ENCODE data around the gene ASCC1.

ASCC1 gene

DNA sequence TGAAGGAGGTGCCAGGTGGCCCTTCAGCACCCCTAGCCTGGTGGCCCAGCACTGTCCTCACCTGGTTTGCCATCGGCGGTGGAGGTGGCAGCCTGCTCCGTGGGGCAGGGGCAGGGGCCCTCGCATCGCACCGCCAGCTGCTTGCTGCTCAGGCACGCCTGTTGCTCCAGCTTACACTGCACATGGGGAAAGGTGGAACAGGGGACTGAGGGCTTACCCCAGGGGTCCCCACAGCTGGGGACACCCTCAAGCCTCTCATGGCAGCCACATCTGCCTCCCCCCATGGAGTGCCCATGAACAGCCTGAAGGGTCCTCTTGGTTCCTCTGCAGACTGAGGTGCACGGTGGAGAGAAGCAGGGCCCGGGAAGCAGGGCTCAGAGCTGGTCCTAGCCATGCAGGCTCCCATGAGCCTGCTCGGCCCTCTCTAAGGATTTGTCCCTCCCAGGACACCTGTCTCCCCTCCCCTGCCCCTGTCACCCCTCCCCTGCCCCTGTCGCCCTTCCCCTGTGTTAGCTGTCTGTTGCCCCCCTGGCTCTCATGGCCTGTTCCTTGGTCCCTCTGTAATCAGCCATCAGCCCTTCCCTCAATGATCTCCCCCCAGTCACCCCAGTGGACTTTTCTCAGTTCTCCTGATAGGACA lies 147.8 kb downstream of the ASCC1 start:
- no peak overlapping the region for H2AFZ ChIP-seq (ENCODE audit: low read depth, low read length, severe bottlenecking)
- no peak overlapping the region for H3K9ac ChIP-seq (ENCODE audit: low read length)
- no peak overlapping the region for H3K4me2 ChIP-seq (ENCODE audit: low read depth, low read length, poor library complexity, severe bottlenecking)
- no peaks in the 10 kb centered on the region for H3K9me2 ChIP-seq (replicated peaks; ENCODE audit: insufficient read depth, low read length)
- H3F3A ChIP-seq (ENCODE audit: insufficient read depth) = no peaks in the 10 kb centered on the region
- no peaks in the 10 kb centered on the region for H3K9me3 ChIP-seq (ENCODE audit: insufficient read depth, low read length)
- H3K4me3 ChIP-seq (ENCODE audit: insufficient read depth, low read length, poor library complexity, severe bottlenecking) = no peak overlapping the region
- no peaks in the 10 kb centered on the region for H3K27me3 ChIP-seq (ENCODE audit: low read length)
- TF ChIP-seq CTCF (IDR thresholded peaks at IDR 0.05; ENCODE audit: insufficient read depth, low read length, poor library complexity, severe bottlenecking) (no peak), EZH2phosphoT487 (conservative IDR thresholded peaks at IDR 0.05; ENCODE audit: low read length) (no peak)
- H3K36me3 ChIP-seq (ENCODE audit: low read length) = no peaks in the 10 kb centered on the region
- H3K27ac ChIP-seq (ENCODE audit: low read depth, low read length) = no peak overlapping the region
- H3K79me2 ChIP-seq (ENCODE audit: insufficient read depth, low read length) = no peaks in the 10 kb centered on the region
- H4K20me1 ChIP-seq (ENCODE audit: low read depth, low read length) = no peaks in the 10 kb centered on the region

GRCh38 chr10:72067463-72068125 lies 148.5 kb downstream of the ASCC1 start:
- H3K36me3 ChIP-seq (ENCODE audit: low read length) = no peaks in the 10 kb centered on the region
- no peaks in the 10 kb centered on the region for H3K9me2 ChIP-seq (replicated peaks; ENCODE audit: insufficient read depth, low read length)
- no peak overlapping the region for H3K4me3 ChIP-seq (ENCODE audit: insufficient read depth, low read length, poor library complexity, severe bottlenecking)
- H4K20me1 ChIP-seq (ENCODE audit: low read depth, low read length) = no peaks in the 10 kb centered on the region
- H3K9ac ChIP-seq (ENCODE audit: low read length) = no peak overlapping the region
- no peak overlapping the region for H2AFZ ChIP-seq (ENCODE audit: low read depth, low read length, severe bottlenecking)
- no peaks in the 10 kb centered on the region for H3K9me3 ChIP-seq (ENCODE audit: insufficient read depth, low read length)
- TF ChIP-seq EZH2phosphoT487 (conservative IDR thresholded peaks at IDR 0.05; ENCODE audit: low read length) = no peak
- TF ChIP-seq CTCF (IDR thresholded peaks at IDR 0.05; ENCODE audit: insufficient read depth, low read length, poor library complexity, severe bottlenecking) = no peak
- H3F3A ChIP-seq (ENCODE audit: insufficient read depth) = no peaks in the 10 kb centered on the region
- H3K4me2 ChIP-seq (ENCODE audit: low read depth, low read length, poor library complexity, severe bottlenecking) = no peak overlapping the region
- no peak overlapping the region for H3K27ac ChIP-seq (ENCODE audit: low read depth, low read length)
- H3K79me2 ChIP-seq (ENCODE audit: insufficient read depth, low read length) = no peaks in the 10 kb centered on the region
- no peaks in the 10 kb centered on the region for H3K27me3 ChIP-seq (ENCODE audit: low read length)

GRCh38 chr10:72066318-72067284 lies 149.5 kb downstream of the ASCC1 start:
- H2AFZ ChIP-seq (ENCODE audit: low read depth, low read length, severe bottlenecking) = no peak overlapping the region
- no peaks in the 10 kb centered on the region for H3F3A ChIP-seq (ENCODE audit: insufficient read depth)
- no peaks in the 10 kb centered on the region for H3K9me2 ChIP-seq (replicated peaks; ENCODE audit: insufficient read depth, low read length)
- no peak overlapping the region for H3K4me2 ChIP-seq (ENCODE audit: low read depth, low read length, poor library complexity, severe bottlenecking)
- H3K9me3 ChIP-seq (ENCODE audit: insufficient read depth, low read length) = no peaks in the 10 kb centered on the region
- no peaks in the 10 kb centered on the region for H3K27me3 ChIP-seq (ENCODE audit: low read length)
- H3K4me3 ChIP-seq (ENCODE audit: insufficient read depth, low read length, poor library complexity, severe bottlenecking) = no peak overlapping the region
- no peak overlapping the region for H3K27ac ChIP-seq (ENCODE audit: low read depth, low read length)
- H3K9ac ChIP-seq (ENCODE audit: low read length) = no peak overlapping the region
- H4K20me1 ChIP-seq (ENCODE audit: low read depth, low read length) = no peaks in the 10 kb centered on the region
- no peak for TF ChIP-seq EZH2phosphoT487 (conservative IDR thresholded peaks at IDR 0.05; ENCODE audit: low read length)
- H3K79me2 ChIP-seq (ENCODE audit: insufficient read depth, low read length) = no peaks in the 10 kb centered on the region
- H3K36me3 ChIP-seq (ENCODE audit: low read length) = no peaks in the 10 kb centered on the region

Measured in SU-DHL-6 (cell line).